SKM-1 treated with dmso at 0.1 percent for 144 hours (cell line): ENCODE results near the gene KCNMA1.
A peak's percentile ranks its signal among the peaks of the same experiment; 100 is the strongest.

Source experiments
- DNase-seq: peaks from one replicate; lab custom pipeline; 2025; ENCODE audit not compliant: unreplicated experiment; lab: John Stamatoyannopoulos, UW

The KCNMA1 gene

DNA sequence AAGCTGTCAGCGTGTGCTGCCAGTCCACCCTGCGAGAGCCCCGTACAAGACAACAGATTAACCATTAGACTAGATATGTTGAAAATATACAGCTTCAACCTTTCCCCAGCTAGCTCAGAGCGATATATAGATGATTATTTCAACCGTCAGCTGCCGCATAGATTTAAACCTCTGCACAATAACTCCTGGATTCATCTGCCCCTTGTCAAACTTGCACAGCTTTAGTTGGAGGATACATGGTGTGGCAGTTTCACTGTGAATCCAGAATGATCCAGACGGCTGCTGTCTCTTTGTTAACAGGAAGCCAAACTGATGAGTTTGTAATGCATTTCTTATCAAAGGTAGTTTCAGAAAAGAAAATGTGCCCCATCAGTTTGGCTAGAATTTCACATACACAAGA, 659.7 kb downstream of the KCNMA1 start:
- no peak for DNase-seq

GRCh38 chr10:76977046-76977445, 660.6 kb downstream of the KCNMA1 start:
- no peak for DNase-seq

DNA sequence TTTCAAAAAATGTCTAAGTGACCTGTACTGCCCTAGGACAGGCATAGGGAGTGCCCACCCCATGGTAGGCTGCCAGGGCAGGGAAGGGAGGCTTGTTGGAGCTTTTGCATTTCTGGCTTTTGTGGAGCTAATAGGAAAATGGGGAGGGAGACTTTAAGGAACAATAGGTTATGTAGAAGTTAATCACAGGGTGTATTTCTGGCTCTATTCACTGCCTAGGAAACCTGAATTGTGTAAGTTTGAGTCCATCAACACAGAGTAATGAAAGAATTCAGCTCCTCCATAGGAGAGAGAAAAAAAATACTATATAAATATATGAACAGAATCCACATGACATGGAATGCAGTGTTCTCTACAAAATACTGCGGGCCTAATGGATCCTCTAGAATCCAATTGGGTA, 661.5 kb downstream of the KCNMA1 start:
- no peak for DNase-seq

DNA sequence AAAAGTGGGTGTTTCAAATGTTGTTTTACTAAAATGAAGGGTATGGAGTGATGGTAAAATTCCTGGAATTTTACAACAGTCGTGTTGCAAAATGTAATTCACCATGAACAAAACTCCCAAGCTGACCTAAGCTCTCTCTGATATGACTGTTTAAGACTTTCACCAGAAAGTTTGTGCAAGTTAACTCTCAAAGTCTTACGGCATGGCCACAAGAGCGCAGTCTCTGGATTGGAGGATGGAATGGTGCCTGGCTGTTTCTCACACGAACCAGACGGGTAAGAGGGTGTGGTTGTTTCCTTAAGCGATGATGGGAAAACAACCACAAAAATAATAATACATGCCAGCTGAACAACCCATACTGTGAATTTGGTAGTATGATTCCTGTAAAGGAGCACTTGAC, 662.5 kb downstream of the KCNMA1 start:
- DNase-seq, result no peak

GRCh38 chr10:76974017-76974691, 663.5 kb downstream of the KCNMA1 start:
- no peak for DNase-seq

- no peak for DNase-seq
Measured at GRCh38 chr10:76973091-76974016, 664.3 kb downstream of the KCNMA1 start.

GRCh38 chr10:76972541-76972940, 665.1 kb downstream of the KCNMA1 start:
- no peak for DNase-seq

DNA sequence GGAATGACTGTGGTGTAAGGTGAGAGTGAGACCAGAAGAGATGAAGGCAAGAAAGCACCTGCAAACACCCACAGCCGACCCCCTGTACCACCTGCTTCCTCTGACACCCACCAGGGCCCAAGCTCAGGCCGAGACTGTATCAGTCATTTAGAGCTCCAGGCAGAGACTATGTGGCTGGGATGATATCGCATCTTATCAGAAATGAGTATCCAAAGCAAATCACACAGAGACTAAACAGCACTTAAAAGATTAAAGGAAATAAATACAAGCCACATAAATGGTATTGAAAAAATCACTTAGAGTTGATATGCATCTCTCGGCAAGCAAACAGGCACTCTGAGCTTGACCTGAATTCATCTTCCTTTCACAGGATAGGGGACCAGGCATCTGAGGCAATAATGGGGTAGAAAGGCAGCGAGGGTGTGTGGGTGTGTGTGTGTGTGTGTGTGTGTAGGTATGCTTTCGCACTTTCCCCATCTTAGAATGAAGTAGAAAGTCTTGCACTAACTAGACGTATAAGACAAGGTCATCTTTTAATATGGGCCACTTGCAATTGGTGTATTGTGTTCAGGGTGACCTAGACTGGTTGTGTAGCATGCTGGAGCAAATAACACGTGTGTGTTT, 665.9 kb downstream of the KCNMA1 start:
- no peak for DNase-seq

DNA sequence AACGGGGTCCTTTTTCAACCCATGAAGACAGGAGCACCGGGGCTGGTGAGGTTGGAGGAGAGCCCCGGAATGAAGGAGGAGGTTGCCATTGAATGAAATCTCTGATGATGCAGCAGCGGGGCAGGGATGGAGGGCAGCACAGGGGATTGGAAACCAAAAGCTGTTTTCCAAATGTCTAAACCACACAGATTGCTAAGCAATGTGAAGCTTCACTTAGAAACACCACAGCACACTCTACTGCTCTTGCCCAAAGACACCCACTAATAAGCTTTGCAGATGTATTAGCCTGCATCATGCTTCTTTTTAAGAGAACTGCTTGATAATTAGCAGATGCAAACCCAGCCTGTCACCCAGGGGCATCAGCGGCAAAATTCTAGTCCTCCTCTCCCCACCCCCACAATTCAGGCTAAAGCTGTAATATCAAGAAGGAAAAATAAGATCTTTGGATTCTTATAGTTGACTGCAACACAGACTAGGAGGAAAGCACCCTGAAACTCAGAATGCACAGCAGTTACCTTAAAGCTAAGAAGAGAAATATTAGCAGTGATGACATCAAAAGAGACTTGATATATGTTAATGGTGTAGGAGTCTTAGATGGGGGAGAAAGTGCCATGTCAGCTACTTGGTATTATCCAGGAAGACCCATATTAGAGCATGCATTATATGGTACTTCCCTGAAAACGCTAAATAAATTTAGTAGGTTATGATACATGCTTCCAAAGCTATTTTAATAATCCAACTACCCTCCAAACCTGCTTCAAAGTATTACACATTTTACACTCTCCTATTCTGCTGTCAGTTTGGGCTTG, 666.7 kb downstream of the KCNMA1 start:
- DNase-seq, result no peak

- no peak for DNase-seq
Measured at GRCh38 chr10:76969366-76969948, 668.2 kb downstream of the KCNMA1 start.

DNA sequence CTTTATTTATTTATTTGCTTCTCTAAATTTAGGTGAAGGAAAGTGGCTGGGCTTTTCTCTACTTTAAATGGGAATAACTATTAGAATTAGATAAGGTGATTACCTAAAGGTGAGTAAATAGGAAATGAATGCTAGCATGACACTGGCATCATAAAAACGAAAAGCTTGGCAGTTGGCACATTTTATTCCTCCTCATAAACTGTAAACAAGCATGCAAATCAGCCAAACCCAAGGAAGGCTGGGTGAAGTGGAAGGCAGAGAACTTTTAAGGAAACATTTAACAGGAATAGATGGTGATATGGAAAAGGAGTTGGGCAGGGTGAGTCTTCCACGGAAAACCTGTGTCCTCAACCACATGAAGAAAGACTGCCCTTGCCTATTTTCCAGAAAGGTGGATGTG, 669.1 kb downstream of the KCNMA1 start:
- no peak for DNase-seq

GRCh38 chr10:76962851-76963250, 674.8 kb downstream of the KCNMA1 start:
- DNase-seq, result no peak

DNA sequence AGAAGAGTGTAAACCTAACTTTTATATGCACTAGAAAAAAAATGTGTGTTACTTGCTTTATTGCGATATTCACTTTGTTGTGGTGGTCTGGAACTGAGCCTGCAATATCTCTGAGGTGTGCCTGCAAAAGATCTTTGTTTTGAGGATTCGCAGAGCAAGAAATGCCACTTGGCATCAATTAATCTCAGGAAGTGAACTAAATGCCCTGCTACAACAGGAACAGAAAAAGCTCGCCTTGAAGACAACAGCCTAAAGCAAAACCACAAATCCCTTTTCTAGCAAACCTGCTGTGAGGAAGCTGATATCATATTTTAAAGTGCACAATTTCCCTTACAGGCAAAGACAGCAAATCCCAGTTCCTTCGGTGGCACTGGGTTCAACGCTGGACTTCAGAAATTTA, 675.8 kb downstream of the KCNMA1 start:
- no peak for DNase-seq

- no peak for DNase-seq
Measured at GRCh38 chr10:76959111-76959510, 678.5 kb downstream of the KCNMA1 start.

- no peak for DNase-seq
Measured at GRCh38 chr10:76954838-76955237, 682.8 kb downstream of the KCNMA1 start.

- DNase-seq, result no peak
Measured at GRCh38 chr10:76950354-76950753, 687.3 kb downstream of the KCNMA1 start.

DNA sequence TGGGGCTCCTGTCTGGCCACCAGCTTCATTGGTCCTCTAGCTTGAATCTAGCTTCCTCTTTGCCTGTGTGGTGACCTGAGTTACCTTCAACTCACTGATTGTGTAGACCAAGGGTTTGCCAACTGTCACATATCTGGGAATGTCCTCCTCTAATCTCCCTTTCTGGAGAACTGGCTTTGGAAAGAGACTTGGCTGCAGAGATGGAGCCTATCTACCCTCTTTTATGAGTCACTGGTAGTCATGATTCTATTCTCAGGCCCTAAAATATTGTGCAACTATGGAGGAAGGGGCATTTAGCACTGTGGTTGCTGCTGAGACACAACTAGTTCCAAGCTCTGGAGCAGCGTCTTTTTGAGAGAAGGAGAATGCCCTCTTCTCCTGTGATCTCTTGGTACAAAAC, 691.3 kb downstream of the KCNMA1 start:
- peak; percentile 16 for DNase-seq

DNA sequence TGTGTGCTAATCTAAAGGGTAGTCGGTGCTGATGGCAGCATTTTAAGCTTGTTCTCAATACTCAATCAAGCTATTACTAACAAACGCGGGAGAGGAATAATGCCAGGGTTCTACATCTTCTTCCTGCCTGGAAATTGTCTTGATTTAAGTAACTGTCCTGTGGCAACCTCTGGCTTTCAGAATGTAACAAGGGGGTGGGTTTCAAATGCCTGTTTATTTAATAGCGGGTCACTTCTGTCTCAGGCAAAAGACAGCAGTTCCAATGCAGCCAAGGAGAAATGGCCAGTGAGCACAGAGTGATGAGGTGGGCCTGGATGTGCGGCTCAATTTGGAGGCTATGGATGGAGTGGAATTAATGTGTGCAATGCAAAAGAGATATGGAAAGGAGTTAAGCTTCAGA, 692.4 kb downstream of the KCNMA1 start:
- no peak for DNase-seq

- DNase-seq, result no peak
Measured at GRCh38 chr10:76944640-76945039, 693.0 kb downstream of the KCNMA1 start.

GRCh38 chr10:76942628-76943416, 694.8 kb downstream of the KCNMA1 start:
- DNase-seq, result no peak
